H4 (cell line): Measurements from ENCODE around the gene OR4D1. TPM values are rescaled to one million over a fixed set of nuclear protein-coding genes. Genes with fewer than 3 reads are reported as not detected.

ENCODE experiments used
- DNase-seq: peaks from one replicate; pipeline ENCODE4 v3.0.0-alpha.2; 2015; ENCODE audit warnings: low spot score
- total RNA-seq: library from RNA; depleted of rRNA; stranded (reverse); fragments of >200 nt; shearing (Covaris generic); gene quantifications from 2 replicates; pipeline ENCODE4 v1.2.3, GENCODE V29; 2014

The OR4D1 gene
- total RNA-seq, 1 experiment from 2014 or later = 0.02 TPM

- no peak for DNase-seq
Observed at GRCh38 chr17:58153671-58154070, 5.5 kb downstream of the OR4D1 start.

- no peak for DNase-seq
Observed at GRCh38 chr17:58156839-58157803, 8.9 kb downstream of the OR4D1 start.

DNA sequence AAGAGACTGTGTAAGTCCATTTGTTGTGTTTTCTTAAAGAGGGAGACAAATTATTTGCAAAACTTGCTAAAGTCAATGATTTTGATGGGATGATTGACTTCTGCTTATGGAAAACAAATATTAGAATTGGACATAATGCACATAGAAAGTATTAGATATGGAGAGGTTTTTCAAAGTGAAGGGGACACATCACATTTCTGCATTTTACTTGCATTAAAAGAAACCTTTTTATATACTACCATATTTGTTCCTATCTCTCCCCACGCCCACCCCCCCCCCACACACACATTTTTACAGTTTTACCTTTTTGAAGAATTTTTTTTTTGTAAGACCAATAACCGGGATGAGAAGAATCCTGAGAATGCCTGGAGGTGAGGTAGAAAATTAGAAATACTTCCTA, 10.0 kb downstream of the OR4D1 start:
- no peak for DNase-seq

GRCh38 chr17:58161566-58161965, 13.4 kb downstream of the OR4D1 start:
- no peak for DNase-seq

GRCh38 chr17:58165981-58166380, 17.8 kb downstream of the OR4D1 start:
- DNase-seq = no peak

GRCh38 chr17:58166682-58167081, 18.5 kb downstream of the OR4D1 start, which contains the start of gene OR4D2:
TSS of gene OR4D2 (plus strand) at chr17:58166982. CDS start at chr17:58169656, 2,674 bp downstream.
- no peak for DNase-seq

- no peak for DNase-seq
Observed at GRCh38 chr17:58170622-58171021, 22.4 kb downstream of the OR4D1 start.

- peak; percentile 65 for DNase-seq
Observed at GRCh38 chr17:58172369-58173071, 24.3 kb downstream of the OR4D1 start.

DNA sequence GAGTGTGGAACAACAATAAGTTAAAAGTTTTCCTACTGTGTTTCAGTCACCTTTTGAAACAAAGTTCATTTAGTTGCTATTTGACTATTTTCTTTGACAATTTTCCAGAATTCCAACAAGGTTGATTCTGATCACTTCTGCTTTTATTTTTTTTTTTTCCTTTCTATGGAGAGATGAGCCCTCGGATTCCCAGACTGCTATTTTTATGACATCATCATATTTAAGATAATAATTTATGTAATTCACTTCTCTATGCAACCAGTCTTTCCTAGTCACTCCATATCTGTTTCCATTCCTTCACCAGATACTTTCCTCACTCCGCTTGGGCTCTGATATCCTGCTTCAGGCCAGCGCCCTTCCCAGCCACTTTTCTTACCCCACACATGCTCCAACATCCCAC, 26.7 kb downstream of the OR4D1 start:
- no peak for DNase-seq

DNA sequence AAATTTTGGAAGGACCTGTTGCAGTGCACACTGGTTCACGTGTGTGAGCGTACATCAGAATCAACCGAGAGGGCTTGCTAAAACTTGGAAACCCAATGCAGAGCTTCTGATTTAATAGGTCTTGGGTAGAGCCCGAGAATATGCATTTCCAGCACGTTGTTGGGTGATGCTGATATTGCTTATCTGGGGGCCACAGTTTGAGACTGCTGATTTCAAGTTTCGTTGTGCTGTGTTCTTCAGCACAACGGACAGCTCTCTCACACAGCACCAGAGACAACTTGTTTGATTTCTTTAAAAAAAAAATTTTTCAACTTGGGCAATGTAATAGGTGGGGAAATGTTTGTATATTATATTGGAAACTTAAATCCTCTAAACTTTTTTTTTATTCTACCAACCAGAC, 28.0 kb downstream of the OR4D1 start:
- no peak for DNase-seq

DNA sequence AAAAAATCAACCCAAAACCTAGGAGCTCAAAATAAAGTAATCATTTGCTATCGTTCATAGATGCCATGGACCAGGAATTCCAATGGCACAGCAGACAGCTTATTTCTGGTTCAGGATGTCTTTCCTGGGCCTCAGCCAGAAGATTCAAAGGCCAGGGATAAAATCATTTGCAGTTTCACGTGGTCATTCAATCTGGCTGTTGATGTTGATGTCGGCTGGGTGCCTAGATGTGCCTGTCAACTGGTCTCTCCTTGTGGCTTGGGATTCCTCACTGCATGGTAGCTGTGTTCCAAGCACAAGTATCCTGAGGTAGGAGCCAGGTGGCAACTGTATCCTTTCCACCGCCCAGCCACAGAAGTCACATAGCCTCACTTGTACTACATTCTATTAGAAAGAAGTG, 33.6 kb downstream of the OR4D1 start:
- no peak for DNase-seq

DNA sequence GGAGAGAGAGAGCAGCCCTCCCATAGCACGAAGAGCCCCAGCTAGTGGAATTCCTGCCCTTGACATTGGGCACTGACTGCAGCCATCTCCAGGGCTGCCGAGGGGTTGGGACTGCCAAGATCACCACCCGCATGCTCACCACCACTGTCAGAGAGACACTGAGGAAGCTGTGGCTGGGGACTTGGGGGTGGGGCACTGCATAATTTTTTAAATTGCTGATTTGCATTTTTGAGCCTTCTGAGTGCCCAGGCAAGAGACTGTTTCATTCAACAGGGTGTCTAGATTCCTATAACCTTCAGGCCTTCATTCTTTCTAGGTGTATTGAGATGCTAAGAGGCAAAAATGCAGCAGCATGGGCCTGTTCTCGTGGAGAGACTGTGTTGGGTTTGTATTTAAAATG, 35.3 kb downstream of the OR4D1 start:
- DNase-seq = no peak

- peak; percentile 97 for DNase-seq
Observed at GRCh38 chr17:58184308-58184985, 36.3 kb downstream of the OR4D1 start.

DNA sequence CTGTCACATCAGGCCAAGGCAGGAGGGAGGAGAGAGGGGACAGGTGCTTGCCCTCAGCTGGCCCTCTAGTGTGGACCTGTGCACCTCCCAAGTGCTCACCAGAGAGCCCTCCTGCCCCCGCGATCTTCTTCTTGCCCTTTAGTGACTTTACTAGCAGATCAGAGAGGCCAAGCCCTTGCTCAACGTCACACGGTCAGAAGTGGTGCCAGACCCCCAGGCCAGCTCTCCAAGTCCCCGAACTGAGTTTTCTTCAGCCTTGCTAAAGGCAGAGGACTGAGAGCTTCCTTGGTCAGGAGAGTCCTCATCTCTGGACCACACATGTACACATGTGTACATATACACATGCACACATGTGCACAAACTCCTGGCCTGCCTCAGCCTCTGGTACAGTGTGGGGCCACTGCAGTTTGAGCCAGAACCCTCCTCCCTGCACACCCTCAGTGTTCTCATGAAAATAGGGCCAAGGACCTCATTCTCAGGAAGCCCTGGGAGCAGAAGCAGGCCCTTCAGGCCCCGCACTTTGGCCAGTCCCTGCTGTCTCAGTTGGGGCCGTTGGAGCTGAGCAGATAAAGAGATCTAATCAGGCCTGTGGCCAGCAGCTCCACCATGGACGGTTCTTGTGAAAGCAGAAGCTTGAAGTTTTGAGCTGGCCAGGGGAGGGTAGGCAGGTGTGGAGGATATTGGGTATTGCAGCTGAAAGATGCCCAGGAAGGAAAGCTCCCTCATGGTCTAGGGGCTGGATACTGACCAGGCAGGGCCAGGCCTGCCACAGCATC, 37.0 kb downstream of the OR4D1 start:
- no peak for DNase-seq

DNA sequence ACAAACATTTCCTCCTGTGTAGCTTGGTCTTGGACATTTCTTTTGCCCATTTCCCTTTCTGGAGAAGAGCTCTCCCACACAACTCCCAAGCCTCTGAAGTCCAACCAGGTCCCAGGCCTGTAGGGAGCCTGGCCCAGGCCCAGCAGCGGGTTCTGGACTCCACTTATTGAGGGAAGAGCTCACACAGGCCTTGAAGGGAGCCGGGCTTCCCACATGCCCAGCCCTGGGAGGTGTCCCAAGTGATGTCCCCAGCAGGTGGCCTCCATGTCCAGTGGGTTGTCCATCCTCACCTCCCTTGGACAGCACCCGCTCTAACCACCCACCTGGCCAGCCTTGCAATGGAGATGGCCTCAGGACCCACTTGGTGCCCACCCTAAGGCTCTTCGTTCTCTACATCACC, 38.4 kb downstream of the OR4D1 start:
- no peak for DNase-seq

DNA sequence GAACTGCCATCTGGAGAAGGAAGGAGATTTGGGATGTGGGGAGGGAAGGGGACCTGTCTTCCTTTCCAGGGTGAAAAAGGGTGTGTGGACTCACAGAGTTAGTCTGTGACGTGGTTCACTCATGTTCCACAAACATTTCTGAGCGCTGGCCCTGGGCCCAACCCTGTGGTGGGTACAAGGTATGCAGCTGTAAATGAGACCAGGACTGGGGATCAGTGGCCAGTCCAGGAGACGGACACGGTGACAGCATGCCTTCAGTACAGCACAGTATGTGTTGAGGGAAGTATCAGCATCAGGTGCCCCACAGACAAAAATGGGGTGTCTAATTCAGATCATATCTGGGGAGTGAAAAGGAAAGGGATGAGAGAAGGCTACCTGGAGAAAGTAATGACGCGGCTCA, 38.9 kb downstream of the OR4D1 start:
- DNase-seq = no peak

GRCh38 chr17:58187675-58188074, 39.5 kb downstream of the OR4D1 start:
- no peak for DNase-seq

GRCh38 chr17:58189436-58190146, 41.4 kb downstream of the OR4D1 start:
- peak; percentile 98 for DNase-seq

GRCh38 chr17:58191241-58191896, 43.2 kb downstream of the OR4D1 start:
- DNase-seq = no peak

DNA sequence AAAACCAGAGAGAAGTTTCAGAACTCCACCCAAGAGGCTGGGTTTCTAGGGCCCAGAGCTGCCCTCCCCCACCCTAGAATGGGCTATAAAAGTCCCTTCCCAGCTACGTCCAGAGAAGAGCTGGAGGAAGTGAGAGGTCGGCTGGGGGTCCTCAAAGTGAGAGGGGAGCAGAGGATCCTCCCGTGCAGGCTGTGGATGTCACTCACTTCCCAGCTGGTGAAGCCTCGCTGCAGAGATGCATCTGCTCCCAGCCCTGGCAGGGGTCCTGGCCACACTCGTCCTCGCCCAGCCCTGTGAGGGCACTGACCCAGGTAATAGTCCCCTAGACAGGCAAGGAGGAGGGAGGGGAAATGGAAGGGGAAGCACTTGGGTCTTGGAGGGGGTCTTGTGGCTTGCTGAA, 44.4 kb downstream of the OR4D1 start, which contains the start of gene EPX:
Gene EPX, plus strand, starts transcription at position 115 of the 400 bp plus-strand sequence. Its CDS starts 121 bp downstream, at position 236.
- no peak for DNase-seq
